GM21526 (cell line): ENCODE measurements around the gene LCP1.
"Not testable (repeated sequence)": the region's sequence is repeated elsewhere in the genome, so short reads cannot be mapped to it uniquely, and the experiment has no call there.

Source experiments
- ATAC-seq: cut with Tn5 transposase; IDR thresholded peaks from one replicate; pipeline ENCODE4 v1.9.1; 2021; ENCODE audit warnings: moderate library complexity; ENCODE audit not compliant: unreplicated experiment, low FRiP score

Gene LCP1

DNA sequence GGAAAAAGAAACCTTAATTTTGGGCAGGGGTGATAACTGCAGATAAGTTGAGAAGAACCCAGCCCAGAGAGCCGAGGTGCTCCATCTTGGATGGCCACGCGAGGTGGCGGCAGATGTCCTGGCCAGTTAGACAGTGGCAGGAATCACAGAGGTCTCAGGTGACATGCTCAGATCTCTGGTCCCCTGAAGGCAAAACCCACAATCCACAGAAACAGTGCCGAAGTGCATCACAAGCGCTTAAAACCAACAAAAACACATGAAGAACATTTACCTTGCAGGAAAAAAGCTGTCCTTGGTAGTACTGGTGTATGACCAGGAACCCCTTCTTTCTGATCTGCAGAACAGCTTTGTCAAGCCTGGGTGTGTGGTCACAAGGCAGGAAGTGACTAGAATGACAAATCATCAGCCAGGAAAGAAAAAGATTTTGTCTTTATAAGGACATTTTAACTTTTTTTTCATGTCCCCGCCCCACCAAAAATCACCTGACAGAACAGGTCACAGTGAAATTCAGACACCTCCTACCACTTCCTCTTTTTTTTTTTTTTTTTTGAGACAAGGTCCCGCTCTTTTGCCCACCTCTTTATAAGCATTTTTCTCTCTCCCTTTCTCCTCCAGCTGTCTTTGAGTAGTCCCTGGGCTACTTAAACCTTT is at the start of gene LCP1:
LCP1 (minus strand) TSS at position 338 of the 651 bp plus-strand sequence. CDS start 22,515 bp downstream, outside the sequence.
- ATAC-seq: peak; percentile 59

GRCh38 chr13:46229251-46229650 is 47.3 kb upstream of the LCP1 start:
- ATAC-seq: no peak

DNA sequence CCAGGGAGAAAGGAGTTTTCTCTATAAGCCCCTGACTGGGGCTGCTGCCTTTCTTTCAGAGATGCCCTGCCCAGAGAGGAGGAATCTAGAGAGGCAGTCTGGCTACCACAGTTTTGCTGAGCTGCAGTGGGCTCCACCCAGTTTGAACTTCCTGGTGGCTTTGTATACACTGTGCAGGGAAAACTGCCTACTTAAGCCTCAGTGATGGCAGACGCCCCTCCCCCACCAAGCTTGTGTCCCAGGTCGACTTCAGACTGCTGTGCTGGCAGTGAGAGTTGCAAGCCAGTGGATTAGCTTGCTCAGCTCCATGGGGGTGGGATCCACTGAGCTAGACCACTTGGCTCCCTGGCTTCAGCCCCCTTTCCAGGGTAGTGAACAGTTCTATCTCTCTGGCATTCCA is 38.3 kb upstream of the LCP1 start:
- ATAC-seq: not testable (repeated sequence)

GRCh38 chr13:46214741-46215140 is 32.8 kb upstream of the LCP1 start:
- not testable (repeated sequence) for ATAC-seq

GRCh38 chr13:46213242-46213641 is 31.3 kb upstream of the LCP1 start:
- ATAC-seq: no peak

GRCh38 chr13:46211483-46212351 is 29.7 kb upstream of the LCP1 start, which contains the start of gene LRRC63:
LRRC63 (plus strand) TSS chr13:46211928; CDS start chr13:46213035, 1,107 bp downstream.
- peak; percentile 91 for ATAC-seq

DNA sequence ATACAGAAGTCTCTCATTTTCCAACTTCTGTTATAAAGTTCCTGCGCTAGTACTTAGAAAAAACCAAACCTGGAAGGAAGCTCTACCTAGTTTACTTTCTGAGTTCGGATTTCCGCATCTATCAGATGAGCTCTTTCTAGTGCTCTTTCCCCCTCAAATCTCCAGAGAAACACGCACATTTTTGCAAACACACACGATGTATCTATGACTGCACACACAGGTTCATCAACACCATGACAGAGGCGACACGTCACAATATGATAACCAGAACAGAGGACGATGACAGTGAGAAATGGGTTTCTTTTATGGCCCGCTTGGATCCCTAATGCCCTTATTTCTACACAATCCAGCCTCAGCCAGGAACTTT is 29.1 kb upstream of the LCP1 start:
- no peak for ATAC-seq

DNA sequence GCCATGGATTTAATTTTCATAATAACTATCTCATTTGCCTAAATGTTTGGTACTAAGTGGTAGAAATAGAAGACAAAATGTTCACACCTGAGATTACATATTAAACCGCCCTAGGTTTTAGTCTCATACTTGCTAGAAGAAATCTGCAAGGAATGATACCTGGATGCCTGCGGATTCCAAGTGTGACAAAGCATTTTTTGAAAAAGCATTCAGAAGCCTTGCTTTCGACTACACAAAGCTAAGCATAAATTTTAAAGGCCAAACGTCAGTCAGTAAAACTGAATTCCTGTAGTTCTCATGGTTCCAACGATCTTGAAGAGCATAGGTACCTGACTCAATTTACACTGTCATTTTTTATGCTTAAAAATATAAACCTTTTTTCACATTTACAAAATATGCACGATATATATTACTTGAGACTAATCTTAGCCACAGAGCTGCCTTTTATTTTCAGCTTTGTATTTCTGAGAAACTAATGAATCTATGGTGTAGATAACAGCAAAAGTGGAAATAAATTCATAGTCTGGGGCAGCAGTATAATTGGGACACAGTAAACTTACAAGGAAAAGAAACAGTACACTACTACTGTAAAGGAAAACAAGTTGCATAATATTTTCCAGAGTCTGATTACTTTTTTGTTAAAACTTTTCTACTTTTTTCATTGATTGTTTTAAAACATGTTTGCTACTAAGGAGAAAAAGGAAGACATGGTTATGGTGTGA is 28.5 kb upstream of the LCP1 start:
- no peak for ATAC-seq

- ATAC-seq: no peak
These were observed 25.9 kb upstream of the LCP1 start for GRCh38 chr13:46207828-46208227.

DNA sequence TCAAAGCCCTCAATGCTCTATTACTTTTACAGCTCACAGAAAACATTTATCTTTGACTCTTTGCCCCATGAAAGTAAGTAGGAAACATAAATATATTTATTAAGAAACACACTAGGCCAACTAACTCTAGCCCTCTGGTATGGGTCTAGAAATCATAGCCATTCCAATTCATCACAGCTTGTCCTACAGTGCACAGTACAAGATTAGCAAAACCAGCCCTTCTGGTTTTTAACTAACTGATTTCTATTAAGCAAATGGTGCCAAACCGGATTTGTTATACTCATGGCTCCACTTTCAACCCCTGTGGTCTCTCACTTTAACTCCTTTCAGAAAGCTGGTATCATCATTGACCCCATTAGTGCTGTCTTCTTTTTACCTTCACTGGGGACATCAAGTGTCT is 24.2 kb upstream of the LCP1 start:
- no peak for ATAC-seq

- no peak for ATAC-seq
These were observed 21.0 kb upstream of the LCP1 start for GRCh38 chr13:46202966-46203365.

GRCh38 chr13:46202188-46202795 is 20.3 kb upstream of the LCP1 start:
- no peak for ATAC-seq

GRCh38 chr13:46198696-46199193 is 16.8 kb upstream of the LCP1 start:
- no peak for ATAC-seq

DNA sequence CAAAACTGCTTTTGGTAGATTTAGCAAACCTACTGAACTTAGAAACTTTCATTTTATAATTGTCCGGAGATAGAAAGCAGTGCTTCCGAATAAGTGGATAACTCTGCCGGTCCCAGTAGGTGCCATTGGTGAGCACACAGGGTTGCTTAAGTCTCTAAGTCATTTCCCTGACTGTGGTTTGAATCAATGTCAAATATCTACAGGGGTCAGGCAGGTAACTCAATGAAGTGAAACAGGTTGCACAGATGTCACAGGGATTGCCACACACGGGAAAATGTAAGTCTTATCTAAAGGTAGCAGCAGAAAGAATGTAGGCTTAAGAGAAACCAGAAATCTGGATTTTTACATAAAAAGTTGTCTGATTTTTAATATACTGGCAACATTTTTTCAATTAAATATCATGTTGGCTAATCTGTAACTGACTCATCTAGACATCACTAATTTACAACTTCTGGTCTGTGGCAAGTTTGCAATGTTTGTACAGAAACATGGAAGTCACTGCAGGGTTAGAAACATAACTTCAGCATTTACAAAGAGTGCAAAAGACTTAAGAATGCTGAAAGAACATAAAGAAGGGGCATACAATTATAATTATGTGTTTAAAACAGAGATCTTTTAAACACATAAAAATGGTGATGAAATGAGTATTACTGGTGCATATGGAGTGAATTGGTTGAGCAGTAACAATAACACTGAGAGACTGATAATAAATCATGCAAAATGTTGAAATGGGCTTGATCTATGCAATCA is 15.5 kb upstream of the LCP1 start:
- no peak for ATAC-seq

DNA sequence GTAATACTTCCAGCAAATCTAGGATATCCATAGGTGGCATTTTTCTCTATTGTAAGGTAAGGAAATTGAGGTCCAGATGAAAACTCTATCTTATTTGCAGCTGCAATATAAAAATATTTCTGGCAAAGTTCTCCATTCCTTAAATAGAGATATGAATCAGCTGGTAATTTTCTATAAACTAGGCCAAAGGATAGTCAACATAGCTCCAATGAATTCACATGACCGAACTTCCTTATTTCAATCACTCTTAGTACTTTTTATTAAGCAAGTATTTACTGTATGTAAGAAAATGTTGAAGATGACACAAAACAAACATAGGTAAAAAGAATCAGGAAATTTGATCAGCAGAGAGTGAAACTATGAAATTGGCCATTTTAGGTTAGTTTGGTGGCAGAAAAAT is 13.0 kb upstream of the LCP1 start:
- no peak for ATAC-seq

GRCh38 chr13:46192412-46192811 is 10.4 kb upstream of the LCP1 start:
- ATAC-seq: no peak

- no peak for ATAC-seq
These were observed 3.7 kb upstream of the LCP1 start for GRCh38 chr13:46185634-46186033.

- peak; percentile 38 for ATAC-seq
These were observed 2.3 kb upstream of the LCP1 start for GRCh38 chr13:46184277-46184699.

GRCh38 chr13:46183018-46183946 is 1.3 kb upstream of the LCP1 start:
- ATAC-seq: no peak
